Activated CD8-positive, alpha-beta memory T cell treated with anti-CD3 and anti-CD28 coated beads for 4 hours (primary cell): ENCODE data around the gene PLD4.
"Not testable (repeated sequence)": the region's sequence is repeated elsewhere in the genome, so short reads cannot be mapped to it uniquely, and the experiment has no call there.

Experiments
- DNase-seq, 2 donors: peaks; one replicate each; pipeline ENCODE4 v3.0.0-alpha.2; 2020; ENCODE audit warnings: low read depth in 2 of 2

The PLD4 gene

GRCh38 chr14:104898870-104899510 lies 25.7 kb upstream of the PLD4 start:
- no peak for DNase-seq

GRCh38 chr14:104899781-104900180 lies 24.9 kb upstream of the PLD4 start:
- no peak for DNase-seq

- DNase-seq = no peak
These were observed 23.8 kb upstream of the PLD4 start for GRCh38 chr14:104900639-104901512.

GRCh38 chr14:104903990-104904389 lies 20.7 kb upstream of the PLD4 start:
- DNase-seq = no peak

- not testable (repeated sequence) for DNase-seq
These were observed 19.8 kb upstream of the PLD4 start for GRCh38 chr14:104904650-104905578.

- not testable (repeated sequence) for DNase-seq
These were observed 19.1 kb upstream of the PLD4 start for GRCh38 chr14:104905579-104905933.

GRCh38 chr14:104908303-104908702 lies 16.4 kb upstream of the PLD4 start:
- DNase-seq = no peak

GRCh38 chr14:104912053-104912452 lies 12.6 kb upstream of the PLD4 start:
- no peak for DNase-seq

GRCh38 chr14:104913435-104913834 lies 11.2 kb upstream of the PLD4 start:
- DNase-seq = no peak

- DNase-seq = no peak
These were observed 7.6 kb upstream of the PLD4 start for GRCh38 chr14:104917116-104917515.

- DNase-seq = no peak
These were observed 6.7 kb upstream of the PLD4 start for GRCh38 chr14:104917993-104918392.

GRCh38 chr14:104919152-104919992 lies 5.3 kb upstream of the PLD4 start:
- not testable (repeated sequence) for DNase-seq

GRCh38 chr14:104919993-104920315 lies 4.7 kb upstream of the PLD4 start:
- DNase-seq = no peak

- no peak for DNase-seq
These were observed 849 bp upstream of the PLD4 start for GRCh38 chr14:104923640-104924420.

- DNase-seq = no peak
These were observed 655 bp downstream of the PLD4 start for GRCh38 chr14:104925214-104925854.

GRCh38 chr14:104925855-104926609 lies 1.4 kb downstream of the PLD4 start:
- no peak for DNase-seq

GRCh38 chr14:104926619-104927431 lies 2.1 kb downstream of the PLD4 start:
- no peak for DNase-seq

- no peak for DNase-seq
These were observed 2.7 kb downstream of the PLD4 start for GRCh38 chr14:104927432-104927816.

GRCh38 chr14:104927901-104928300 lies 3.2 kb downstream of the PLD4 start:
- DNase-seq = no peak
